GM12872 (cell line): ENCODE measurements around the gene SLC35D3.

Experiments
- TF ChIP-seq, protein P1 (sequence below): IDR thresholded peaks from 3 replicates; pipeline ENCODE4 v1.5.1; 2011; ENCODE audit warnings: low read depth, mild to moderate bottlenecking, low read length, moderate library complexity; ENCODE audit not compliant: insufficient read depth

SLC35D3 gene, protein sequence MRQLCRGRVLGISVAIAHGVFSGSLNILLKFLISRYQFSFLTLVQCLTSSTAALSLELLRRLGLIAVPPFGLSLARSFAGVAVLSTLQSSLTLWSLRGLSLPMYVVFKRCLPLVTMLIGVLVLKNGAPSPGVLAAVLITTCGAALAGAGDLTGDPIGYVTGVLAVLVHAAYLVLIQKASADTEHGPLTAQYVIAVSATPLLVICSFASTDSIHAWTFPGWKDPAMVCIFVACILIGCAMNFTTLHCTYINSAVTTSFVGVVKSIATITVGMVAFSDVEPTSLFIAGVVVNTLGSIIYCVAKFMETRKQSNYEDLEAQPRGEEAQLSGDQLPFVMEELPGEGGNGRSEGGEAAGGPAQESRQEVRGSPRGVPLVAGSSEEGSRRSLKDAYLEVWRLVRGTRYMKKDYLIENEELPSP

DNA sequence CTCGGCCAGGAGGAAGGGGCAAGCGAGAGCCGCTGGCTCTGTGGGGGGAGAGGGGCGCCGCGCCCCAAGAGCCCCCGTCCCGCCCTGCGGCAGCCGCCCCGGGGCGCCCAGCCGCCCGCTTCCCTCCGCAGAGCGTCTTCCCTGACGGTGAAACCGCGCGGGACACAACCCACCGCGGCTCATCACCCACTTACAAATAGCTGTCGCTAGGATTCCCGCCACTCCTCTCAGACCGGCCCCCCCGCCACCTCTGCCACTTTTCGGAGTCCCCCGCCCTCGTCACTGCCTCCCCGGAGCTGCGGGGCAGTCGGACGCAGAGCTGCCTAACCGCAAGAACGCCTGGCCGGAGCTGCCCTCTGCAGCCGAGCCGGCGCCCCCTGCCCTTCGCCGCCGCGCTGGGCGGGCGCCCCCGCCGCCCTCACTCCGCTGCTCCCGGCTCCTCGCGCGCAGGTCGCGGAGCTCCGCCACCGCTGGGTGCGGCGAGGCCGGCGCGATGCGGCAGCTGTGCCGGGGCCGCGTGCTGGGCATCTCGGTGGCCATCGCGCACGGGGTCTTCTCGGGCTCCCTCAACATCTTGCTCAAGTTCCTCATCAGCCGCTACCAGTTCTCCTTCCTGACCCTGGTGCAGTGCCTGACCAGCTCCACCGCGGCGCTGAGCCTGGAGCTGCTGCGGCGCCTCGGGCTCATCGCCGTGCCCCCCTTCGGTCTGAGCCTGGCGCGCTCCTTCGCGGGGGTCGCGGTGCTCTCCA, at the start of gene SLC35D3:
TSS of gene SLC35D3 (plus strand) at position 366 of the 749 bp plus-strand sequence. CDS start at position 494, 128 bp downstream.
- TF ChIP-seq, protein P1, sequence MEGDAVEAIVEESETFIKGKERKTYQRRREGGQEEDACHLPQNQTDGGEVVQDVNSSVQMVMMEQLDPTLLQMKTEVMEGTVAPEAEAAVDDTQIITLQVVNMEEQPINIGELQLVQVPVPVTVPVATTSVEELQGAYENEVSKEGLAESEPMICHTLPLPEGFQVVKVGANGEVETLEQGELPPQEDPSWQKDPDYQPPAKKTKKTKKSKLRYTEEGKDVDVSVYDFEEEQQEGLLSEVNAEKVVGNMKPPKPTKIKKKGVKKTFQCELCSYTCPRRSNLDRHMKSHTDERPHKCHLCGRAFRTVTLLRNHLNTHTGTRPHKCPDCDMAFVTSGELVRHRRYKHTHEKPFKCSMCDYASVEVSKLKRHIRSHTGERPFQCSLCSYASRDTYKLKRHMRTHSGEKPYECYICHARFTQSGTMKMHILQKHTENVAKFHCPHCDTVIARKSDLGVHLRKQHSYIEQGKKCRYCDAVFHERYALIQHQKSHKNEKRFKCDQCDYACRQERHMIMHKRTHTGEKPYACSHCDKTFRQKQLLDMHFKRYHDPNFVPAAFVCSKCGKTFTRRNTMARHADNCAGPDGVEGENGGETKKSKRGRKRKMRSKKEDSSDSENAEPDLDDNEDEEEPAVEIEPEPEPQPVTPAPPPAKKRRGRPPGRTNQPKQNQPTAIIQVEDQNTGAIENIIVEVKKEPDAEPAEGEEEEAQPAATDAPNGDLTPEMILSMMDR, result no peak

DNA sequence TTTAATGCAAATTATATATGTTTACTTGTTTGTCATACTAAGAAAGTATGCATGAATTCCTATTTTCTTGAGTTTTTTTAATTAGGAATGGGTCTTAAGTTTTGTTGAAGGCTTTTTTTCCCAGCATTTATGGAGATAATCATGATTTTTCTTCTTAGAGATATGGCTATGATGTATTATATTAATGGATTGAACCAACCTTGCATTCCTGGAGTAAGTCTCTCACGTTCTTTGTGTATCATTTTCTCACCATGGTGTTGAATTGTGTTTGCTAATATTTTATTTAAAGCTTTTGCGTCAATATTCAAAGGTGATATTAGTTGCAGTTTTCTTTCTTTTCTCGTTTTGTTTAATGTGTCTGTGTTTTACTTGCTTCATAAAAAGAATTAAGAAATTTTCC, 48.4 kb upstream of the SLC35D3 start:
- TF ChIP-seq, protein P1, result no peak

DNA sequence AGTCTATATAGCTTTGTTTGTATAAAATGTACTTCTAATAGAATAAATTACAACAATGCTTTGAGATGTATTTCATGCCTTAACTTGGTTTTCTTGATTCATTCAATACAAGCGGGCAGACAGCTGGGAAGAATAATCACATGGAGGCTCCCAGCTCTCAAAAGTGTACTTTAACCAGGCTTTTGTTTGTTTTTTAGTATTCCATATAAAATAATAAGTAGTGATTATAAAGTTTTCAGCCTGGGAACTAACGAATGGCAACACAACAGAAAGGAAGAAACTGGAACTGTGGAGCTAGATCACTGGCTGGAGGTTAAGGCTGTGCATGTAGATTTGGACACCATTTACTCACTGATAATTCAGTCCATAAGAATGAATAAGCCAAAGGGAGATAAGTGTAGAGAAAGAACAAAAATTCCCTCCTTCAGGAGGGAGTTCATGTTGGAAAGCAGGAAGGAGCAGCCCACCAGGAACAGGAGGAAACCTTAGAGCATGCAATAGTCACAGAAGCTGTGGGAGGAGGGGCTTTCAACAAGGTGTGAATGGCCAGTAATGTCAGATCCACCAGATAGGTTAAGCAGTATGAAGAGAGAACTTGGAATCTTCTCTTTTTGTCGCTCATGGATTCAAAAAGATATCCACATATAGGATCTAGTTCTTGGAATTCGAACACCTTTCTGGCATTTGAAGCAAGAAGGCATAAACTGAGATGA, 41.2 kb upstream of the SLC35D3 start:
- TF ChIP-seq, protein P1, result no peak

DNA sequence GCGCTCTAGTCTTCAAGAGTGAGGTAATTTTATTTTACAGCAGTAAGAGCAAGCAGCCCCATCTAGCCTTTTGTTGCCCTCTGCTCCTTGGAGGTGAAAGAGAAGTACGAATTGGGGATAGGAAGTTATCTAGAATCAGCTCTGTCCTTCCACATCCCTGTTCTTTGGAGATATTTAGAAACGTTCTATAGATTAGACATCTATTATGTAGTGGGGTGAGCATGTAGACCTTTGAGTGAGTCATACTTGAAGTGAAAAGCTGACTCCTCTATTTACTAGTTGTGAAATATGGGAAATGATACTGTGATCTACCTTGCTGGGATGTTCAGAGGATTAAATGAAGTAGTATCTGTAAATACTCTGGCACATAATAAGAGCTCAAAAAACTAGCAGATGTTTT, 36.0 kb upstream of the SLC35D3 start:
- TF ChIP-seq, protein P1, result no peak

DNA sequence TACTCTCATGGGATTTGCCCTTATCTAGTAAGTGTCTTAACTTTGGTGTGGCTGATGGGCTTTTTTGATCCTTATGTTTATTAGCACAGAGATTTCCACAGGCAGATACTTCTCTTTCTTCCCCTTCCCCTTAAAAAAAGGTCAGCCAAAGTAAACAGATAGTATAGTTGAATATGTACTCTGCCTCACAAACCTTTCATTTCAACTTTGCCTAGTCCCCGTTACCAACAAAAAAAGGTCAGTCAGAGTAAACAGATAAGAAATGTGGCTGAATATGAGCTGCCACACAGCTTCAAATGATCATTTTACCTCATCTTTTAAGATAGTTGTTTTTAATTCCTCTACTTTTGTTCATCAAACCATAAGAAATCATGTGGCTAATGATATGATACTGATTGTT, 34.1 kb upstream of the SLC35D3 start:
- TF ChIP-seq, protein P1, result no peak

DNA sequence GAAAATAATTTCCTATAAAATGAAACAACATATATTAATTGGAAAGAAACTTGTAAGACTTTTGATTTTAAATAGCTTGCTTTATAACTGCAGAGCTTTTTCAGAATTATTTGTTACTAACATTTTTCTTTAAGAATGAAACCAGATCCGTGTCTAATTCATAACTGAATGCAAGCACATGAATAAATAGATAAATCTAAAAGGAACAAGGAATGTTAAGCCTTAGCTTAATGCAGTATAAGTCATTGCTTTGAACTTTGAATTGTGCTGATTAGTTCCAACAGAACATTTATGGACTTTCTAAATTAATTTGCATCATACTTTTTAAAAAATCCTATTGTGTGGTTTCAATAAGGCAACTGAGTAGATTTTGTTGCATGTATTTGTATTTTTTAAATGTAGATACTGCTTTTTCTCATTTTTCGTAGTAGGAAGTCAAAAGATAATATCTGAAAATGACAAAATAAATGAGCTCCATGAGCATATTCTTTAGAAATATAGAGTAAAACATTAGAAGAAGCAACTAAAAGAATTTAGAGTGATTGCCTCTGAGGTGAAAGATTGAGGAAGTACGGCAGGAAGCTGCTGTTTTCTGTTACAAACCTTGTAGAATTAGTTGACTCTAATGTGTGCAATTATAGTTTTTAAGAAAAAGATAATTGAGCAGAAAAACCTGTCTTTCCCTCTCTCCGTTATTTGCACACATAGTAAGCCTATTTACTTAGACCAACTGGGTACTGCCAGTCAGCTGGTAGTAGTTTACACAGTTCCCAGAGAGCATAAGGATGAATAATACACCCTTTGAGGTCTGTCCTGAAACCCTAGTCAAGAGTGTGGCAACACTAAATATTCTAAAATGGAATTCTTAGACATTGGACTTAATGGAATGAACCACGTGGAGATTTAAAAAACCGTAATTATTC, 32.6 kb upstream of the SLC35D3 start:
- TF ChIP-seq, protein P1, result no peak
